ENCODE measurements around the gene STK32C.

STK32C gene

DNA sequence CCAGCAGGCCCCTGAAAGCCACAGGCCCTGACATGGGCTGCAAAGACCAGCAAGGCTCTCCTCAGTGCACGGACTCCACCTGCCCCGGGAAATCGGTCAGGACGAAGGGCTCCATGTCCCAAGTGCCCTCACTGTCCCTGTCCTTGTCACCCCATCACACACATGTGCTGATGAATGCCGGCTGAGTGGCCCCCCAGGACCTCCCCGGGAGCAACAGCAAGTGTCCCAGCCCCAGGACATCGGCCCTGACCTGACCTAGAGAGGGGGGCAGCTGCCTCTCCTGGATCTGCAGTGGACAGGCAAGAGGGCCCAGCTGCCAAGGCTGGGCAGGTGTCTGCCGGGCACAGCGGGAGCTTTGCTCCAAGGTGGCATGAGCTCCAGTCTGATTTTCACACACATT lies 49.8 kb downstream of the STK32C start:
- H3K4me3 ChIP-seq (ENCODE audit: low read depth, low read length): no peak overlapping the region
- DNase-seq (ENCODE audit: low read depth): no peak
- TF ChIP-seq, protein P1, sequence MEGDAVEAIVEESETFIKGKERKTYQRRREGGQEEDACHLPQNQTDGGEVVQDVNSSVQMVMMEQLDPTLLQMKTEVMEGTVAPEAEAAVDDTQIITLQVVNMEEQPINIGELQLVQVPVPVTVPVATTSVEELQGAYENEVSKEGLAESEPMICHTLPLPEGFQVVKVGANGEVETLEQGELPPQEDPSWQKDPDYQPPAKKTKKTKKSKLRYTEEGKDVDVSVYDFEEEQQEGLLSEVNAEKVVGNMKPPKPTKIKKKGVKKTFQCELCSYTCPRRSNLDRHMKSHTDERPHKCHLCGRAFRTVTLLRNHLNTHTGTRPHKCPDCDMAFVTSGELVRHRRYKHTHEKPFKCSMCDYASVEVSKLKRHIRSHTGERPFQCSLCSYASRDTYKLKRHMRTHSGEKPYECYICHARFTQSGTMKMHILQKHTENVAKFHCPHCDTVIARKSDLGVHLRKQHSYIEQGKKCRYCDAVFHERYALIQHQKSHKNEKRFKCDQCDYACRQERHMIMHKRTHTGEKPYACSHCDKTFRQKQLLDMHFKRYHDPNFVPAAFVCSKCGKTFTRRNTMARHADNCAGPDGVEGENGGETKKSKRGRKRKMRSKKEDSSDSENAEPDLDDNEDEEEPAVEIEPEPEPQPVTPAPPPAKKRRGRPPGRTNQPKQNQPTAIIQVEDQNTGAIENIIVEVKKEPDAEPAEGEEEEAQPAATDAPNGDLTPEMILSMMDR (IDR thresholded peaks at IDR 0.05; ENCODE audit: insufficient read depth, low read depth, low read length, missing control alignments): no peak

DNA sequence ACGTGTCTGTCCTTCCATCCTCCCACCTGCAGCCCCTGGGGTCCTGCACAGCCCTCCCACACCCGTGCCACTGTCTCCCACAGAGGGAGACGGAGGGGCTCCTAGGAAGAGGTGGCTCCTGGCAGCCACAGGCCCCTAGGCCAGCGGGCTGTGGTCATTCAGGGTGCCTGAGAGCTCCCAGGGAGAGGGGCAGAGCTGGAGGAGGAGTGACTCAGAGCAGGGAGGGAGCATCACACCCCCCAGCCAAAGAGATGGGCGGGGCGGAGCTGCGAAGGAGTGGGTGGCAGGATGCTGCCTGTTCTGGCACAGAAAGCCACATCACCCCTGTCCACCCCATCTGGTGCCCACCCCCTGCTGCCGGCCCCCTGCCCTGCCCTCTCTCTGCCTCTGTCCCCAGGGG lies 50.5 kb downstream of the STK32C start:
- no peak for DNase-seq (ENCODE audit: low read depth)
- TF ChIP-seq, protein P1 (IDR thresholded peaks at IDR 0.05; ENCODE audit: insufficient read depth, low read depth, low read length, missing control alignments): no peak
- no peak overlapping the region for H3K4me3 ChIP-seq (ENCODE audit: low read depth, low read length)

DNA sequence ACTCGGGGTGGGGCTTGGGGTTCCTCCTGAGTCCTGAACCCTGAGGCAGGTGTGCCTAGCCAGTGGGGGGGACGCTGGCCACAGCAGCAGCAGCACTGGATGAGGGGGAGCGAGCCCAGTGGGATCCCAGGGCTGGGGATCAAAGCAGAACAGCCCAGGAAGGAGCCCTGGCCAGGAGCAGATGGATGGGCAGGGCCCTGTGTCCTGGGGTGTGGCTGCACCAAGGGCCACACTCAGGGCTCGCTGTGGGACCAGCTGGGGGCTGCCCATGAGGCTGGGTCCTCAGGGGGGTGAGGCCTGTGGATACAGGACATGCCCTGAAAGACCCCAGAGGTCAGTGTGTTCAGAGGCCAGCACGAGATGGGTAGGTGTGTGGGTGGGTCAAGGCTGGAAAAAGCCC lies 50.9 kb downstream of the STK32C start:
- no peak for DNase-seq (ENCODE audit: low read depth)
- no peak overlapping the region for H3K4me3 ChIP-seq (ENCODE audit: low read depth, low read length)
- TF ChIP-seq, protein P1 (IDR thresholded peaks at IDR 0.05; ENCODE audit: insufficient read depth, low read depth, low read length, missing control alignments): no peak

DNA sequence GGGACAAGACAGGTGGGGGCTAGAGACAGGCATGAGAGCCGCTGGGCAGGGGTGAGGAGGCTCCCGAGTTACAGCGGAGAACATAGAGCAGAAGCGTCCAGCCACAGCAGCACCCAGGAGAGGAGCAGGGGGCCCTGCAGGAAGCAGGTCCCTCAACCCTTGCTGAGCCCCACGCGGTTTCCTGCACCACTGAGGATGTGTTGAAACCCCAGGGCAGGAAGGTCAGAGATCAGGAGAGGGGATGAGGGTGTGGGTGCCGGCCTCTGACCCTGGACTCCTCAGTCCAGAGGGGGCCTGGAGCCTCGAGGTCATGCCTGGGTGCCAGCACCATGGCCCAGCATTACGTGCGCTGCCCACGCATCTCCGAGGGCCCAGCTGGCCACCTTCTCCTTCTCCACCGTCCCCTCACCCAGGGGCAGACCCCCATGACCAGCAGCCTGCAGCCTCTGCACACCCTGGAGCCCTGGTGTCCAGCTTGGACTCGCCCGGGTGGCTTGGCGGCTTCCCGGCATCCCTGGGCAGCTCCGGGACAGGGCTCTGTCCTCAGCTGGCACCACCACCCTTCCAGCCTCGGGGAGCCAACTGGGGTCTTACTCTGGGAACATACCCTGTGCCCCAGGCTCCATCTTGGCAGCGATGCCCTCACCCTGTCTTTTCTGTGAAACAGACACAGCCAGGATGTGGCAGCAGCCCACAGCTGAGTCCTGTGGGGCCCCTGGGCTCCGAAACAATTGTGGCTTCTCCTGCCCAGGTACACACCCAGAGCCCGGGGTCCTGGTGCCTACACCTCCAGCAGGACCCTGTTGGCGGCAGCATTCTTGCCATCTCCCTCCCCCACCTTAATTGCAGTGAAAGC lies 52.0 kb downstream of the STK32C start:
- TF ChIP-seq, protein P1 (IDR thresholded peaks at IDR 0.05; ENCODE audit: insufficient read depth, low read depth, low read length, missing control alignments): no peak
- no peak overlapping the region for H3K4me3 ChIP-seq (ENCODE audit: low read depth, low read length)
- DNase-seq (ENCODE audit: low read depth): no peak

DNA sequence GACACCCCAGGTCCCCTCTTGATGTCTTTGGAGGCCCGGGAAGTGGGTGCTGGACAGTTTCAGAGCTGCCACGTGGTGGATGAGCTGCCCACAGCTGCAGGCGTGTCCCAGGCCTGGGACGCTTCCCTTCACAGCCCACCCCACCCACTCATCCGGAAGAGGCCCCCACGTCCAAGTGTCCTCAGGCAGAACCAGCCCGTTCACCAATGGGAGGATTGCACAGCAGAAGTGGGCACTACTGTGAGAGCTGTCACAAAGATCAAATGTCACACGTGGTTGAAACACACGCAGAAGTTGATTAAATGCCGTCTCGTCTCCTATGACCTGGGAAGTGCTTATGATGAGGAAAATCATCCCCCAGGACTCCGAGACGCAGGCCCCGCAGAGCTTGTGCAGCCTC lies 52.9 kb downstream of the STK32C start:
- TF ChIP-seq, protein P1 (IDR thresholded peaks at IDR 0.05; ENCODE audit: insufficient read depth, low read depth, low read length, missing control alignments): no peak
- no peak overlapping the region for H3K4me3 ChIP-seq (ENCODE audit: low read depth, low read length)
- DNase-seq (ENCODE audit: low read depth): no peak

DNA sequence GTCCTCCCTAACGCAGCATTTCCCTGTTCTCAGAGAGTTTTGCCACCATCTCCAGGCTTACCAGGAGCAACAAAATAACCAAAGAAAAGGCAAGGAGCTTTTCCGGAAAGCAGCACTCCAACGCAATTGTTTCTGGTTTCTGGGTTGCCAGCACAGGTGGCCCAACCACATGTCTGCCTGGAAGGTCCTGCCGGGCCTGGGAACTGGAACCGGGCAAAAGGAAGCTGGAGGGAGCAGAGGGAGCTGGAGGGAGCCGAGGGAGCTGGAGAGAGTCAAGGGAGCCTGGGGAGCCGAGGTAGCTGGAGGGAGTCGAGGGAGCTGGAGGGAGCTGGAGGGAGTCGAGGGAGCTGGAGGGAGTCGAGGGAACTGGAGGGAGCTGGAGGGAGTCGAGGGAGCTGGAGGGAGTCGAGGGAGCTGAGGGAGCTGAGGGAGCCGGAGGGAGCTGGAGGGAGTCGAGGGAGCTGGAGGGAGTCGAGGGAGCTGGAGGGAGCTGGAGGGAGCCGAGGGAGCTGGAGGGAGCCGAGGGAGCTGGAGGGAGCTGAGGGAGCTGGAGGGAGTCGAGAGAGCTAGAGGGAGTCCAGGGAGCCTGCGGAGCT lies 54.6 kb downstream of the STK32C start:
- TF ChIP-seq, protein P1 (IDR thresholded peaks at IDR 0.05; ENCODE audit: insufficient read depth, low read depth, low read length, missing control alignments): no peak
- no peak for DNase-seq (ENCODE audit: low read depth)
- no peak overlapping the region for H3K4me3 ChIP-seq (ENCODE audit: low read depth, low read length)

Measured in GM12865 (cell line).